Stomach (tissue), 4 donors: ENCODE results near the gene FAM9C.

Experiments
- EP300 ChIP-seq: sonication (generic); formaldehyde crosslinking; IDR thresholded peaks from one replicate; pipeline ENCODE4 v1.6.1; 2017; ENCODE audit warnings: antibody characterized with exemption
- POLR2A ChIP-seq, 4 donors: fragments of 450-650 bp; IDR thresholded peaks; one replicate each; pipeline ENCODE4 v1.6.1; 2016; ENCODE audit warnings: antibody characterized with exemption in 4 of 4, control low read depth in 2 of 4, mild to moderate bottlenecking in 1 of 4, moderate library complexity in 1 of 4
- POLR2AphosphoS5 ChIP-seq, 3 donors: sonication (generic); formaldehyde crosslinking; IDR thresholded peaks; one replicate each; pipeline ENCODE4 v1.6.1; 2016; ENCODE audit warnings: antibody characterized with exemption in 3 of 3
- TF ChIP-seq, protein P1 (sequence below), 7 experiments: fragments of 450-650 bp in 4 of 7; fragments of 200-600 bp in 3 of 7; sonication (generic) in 3 of 7; IDR thresholded peaks; one replicate each; pipeline ENCODE4 v1.5.1; 2016 to 2019; ENCODE audit warnings: antibody characterized with exemption in 7 of 7, control low read depth in 2 of 7, mild to moderate bottlenecking in 1 of 7

DNA sequence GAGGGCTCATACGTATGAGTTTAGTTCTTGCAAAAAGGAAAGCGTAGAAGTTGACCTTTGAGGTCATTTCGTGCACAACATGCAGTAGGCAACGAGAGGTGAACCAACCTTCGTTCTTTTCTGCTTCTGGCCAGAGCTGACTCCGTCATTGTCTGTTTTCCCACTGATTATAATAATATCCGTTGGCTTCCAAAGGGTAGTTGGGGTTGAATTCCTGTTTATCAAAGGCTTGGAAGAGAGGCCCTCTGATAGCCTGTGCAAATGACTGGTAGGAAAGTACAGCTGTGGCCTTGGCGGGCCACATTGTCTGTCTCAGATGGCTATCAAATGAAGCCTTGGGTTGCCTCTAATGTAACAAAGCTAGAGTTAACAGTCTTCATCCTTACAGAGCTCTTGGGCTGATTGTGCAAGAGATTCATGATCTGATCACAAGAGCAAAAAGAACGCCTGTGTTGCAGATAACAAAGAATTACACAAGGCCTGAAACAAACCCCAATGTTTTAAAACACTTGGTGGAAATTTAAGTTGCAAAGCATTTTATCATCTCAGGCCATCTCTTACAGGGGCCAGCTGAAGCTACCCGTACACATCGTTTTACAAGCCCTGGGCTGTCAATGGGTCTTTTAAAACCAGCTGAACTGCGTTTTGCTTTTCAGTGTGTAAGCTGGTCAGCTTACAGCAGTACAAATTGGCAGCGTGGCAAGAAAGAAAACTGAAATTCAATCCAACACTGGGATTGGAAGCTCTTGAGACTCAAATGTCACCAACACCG is 46.1 kb upstream of the FAM9C start:
- TF ChIP-seq, protein P1, sequence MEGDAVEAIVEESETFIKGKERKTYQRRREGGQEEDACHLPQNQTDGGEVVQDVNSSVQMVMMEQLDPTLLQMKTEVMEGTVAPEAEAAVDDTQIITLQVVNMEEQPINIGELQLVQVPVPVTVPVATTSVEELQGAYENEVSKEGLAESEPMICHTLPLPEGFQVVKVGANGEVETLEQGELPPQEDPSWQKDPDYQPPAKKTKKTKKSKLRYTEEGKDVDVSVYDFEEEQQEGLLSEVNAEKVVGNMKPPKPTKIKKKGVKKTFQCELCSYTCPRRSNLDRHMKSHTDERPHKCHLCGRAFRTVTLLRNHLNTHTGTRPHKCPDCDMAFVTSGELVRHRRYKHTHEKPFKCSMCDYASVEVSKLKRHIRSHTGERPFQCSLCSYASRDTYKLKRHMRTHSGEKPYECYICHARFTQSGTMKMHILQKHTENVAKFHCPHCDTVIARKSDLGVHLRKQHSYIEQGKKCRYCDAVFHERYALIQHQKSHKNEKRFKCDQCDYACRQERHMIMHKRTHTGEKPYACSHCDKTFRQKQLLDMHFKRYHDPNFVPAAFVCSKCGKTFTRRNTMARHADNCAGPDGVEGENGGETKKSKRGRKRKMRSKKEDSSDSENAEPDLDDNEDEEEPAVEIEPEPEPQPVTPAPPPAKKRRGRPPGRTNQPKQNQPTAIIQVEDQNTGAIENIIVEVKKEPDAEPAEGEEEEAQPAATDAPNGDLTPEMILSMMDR (IDR thresholded peaks at IDR 0.05) = no peak
- TF ChIP-seq EP300 (no peak), POLR2A (IDR thresholded peaks at IDR 0.05) (no peak), POLR2AphosphoS5 (IDR thresholded peaks at IDR 0.05) (no peak)
